G401.6 (cell line): ENCODE results near the gene KHK.

Experiments used
- FAIRE-seq: peaks from 2 replicates; lab custom pipeline; 2012; peaks lifted over from hg19 to GRCh38; lab: Jason Lieb, UNC

The KHK gene

DNA sequence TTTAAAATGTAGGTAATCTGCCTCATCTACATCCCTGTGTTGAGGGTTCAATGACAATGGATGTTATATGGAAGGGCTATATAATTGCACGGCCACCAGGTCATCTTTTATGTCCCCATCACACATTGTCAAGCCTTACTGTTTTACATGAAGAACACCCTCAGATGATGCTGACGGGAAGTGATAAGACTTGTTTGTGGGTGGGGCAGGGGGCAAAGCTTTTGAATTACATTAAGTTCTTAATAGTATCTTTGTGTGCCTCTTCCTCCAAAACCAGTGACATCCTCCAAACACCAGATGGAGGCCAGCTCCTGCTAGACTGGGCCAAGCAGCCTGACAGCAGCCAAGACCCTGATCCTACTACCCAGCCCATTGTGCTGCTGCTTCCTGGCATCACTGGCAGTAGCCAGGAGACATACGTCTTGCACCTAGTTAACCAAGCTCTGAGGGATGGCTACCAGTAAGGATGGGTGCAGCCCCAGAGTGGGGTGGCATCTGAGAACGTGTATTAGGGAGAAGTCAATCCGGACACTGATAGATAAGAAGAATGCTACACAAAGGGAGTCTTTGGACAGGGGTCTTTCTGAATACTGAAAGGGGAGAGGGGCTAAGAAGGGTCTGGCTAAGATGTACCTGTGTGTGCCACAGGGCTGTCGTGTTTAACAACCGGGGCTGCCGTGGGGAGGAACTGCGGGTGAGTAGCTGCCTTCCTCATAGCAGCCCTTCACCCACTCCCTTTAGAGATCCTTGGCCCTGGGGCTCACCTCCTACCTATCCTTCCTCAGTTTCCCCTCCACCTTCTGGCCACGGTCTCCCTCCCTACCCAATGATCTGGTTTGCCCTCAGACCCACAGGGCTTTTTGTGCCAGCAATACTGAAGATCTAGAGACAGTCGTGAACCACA, 42.3 kb downstream of the KHK start:
- no peak for FAIRE-seq

DNA sequence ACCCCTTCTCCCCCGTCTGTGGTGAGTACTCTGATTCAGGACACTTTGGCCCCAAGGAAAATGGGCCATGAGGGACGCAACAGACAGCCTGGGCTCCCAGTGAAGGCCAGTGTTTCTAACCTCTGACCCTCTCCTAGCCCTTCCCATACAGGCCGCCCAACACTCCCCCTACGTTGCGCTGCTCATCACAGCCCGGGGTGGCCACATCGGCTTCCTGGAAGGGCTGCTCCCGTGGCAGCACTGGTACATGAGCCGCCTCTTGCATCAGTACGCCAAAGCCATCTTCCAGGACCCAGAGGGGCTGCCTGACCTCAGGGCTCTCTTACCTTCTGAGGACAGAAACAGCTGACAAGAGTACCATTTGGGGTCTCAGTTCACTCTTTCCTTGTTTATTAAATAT, 43.8 kb downstream of the KHK start:
- FAIRE-seq = no peak

DNA sequence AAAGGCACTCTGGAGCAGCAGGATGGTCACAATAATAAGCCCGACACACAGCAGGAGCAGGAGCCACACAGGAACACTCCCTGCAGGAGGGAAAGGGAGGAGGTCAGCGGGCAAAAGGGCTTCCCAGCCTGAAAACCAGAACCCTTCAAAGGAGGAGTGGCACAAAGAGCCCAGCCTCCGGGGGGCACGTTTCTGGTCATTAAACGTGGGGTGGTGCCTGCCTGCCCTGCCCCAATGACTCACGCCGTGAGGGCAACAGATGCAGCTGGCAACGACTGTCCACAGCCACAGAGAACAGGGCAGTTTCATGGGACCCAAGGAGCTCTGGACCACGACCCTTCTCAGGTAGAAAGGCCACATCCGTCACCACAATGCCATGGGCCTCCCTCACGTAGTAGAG, 44.9 kb downstream of the KHK start:
- FAIRE-seq = no peak

DNA sequence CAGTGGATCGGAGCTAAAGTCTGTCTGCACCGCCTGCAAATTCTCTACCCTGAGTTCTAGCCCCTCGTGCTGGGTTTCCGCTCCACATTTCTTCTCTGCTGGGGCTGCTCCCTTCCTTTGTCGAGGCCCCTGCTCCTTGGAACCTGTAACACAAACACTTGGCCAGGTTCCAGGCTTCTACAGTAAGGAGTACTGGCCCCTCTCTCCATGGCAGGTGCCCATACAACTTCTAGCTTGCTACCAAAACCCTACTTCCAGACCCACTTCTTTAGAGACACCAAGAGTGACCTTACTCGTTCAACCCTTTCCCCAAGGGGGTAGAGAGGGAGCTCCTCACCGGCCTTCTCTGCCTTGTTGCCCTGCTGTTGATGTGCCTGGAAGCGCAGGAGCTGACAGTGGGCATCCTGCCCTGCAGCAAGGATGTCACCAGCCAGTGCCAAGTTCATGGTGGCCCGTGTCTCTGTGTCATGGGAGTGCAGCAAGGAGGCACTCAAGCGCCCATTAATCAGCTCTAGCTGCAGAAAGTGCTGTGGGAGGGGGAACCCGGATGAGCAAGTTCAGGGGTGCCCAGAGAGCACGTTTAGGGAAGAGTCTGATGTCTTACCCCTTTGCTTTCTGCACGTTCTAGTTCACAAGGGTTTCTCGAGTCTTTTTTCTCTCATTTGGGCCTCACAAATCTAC, 46.8 kb downstream of the KHK start:
- FAIRE-seq = no peak

DNA sequence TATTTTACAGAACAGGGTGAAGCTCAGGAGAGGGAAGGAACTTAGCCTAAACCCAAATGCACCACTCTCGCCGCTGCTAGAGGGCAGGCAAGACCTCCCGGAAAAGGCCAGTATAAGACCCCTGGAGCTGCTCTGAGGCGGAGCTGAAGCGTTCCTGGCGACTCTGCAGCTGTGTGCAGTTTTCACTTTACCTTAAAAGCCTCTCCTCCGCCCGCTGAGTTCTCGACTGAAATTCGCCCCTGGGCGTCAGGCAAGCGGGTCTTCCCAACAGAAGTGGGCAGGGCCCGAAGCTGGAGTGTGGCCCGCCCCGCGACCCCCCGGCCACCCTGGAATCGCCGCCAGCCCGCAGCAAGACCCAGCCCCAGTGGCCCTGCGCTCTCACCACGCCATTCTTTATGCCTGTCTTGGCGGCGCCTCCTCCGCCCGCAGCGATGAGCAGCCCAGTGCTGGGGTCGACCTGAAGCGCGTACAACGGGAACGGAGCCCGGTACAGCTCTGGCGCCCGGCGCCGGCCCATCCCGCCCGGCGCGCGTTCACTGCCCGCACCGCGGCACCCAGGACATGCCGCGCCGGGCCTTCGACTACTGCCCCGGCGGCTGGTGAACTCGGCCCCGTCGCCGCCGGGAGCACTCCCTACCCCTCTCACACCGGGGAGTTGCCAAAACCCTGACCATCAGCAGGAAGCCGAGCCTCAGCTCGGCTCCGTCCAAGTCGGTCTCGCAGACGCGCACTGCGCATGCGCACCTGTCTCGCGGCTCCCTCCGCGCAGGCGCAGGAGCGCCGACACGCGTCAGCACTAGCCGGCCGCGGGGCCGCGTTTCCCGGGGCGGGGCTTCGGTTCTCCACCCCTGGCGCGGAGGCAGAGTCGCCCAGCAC, 47.6 kb downstream of the KHK start, which contains the start of gene PREB:
PREB (minus strand) TSS at position 732 of the 876 bp plus-strand sequence; CDS start at position 517, 215 bp downstream.
- no peak for FAIRE-seq

DNA sequence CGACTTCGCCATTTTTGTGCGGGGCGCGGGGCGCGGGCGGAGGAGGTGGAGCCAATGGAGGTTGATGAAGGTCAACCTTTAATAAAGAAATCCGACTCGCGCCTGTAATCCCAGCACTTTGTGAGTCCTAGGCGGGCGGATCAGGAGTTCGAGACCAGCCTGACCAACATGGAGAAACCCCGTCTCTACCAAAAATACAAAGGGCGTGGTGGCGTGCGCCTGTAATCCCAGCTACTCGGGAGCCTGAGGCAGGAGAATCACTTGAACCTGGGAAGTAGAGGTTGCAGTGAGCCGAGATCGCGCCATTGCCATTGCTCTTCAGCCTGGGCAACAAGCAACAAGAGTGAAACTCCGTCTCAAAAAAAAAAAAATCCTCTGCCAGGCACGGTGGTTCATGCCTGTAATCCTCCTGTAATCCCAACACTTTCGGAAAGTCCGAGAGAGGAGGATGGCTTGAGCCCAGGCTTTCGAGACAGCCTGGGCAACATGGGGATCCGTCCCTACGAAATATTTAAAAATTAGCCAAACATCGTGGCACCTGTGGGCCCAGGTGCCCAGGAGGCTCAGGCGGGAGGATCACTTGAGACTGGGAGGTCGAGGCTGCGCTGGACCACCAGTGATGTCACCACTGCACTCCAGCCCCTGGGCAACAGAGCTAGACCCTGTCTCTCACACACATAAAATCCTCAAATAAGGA, 48.4 kb downstream of the KHK start:
- FAIRE-seq = peak; percentile 63

- FAIRE-seq = no peak
Observed at GRCh38 chr2:27135478-27135955, 48.9 kb downstream of the KHK start.

- FAIRE-seq = no peak
Observed at GRCh38 chr2:27136751-27137150, 50.2 kb downstream of the KHK start.

- FAIRE-seq = no peak
Observed at GRCh38 chr2:27137322-27137935, 50.9 kb downstream of the KHK start.

GRCh38 chr2:27138111-27138510, 51.5 kb downstream of the KHK start:
- FAIRE-seq = no peak

GRCh38 chr2:27139310-27139709, 52.7 kb downstream of the KHK start, which contains the start of gene PRR30:
TSS of gene PRR30 (minus strand) at chr2:27139410. CDS start at chr2:27138329, 1,081 bp downstream.
- FAIRE-seq = no peak

- no peak for FAIRE-seq
Observed at GRCh38 chr2:27143285-27143684, 56.7 kb downstream of the KHK start.

- no peak for FAIRE-seq
Observed at GRCh38 chr2:27145682-27146081, 59.1 kb downstream of the KHK start.

GRCh38 chr2:27147935-27148334, 61.4 kb downstream of the KHK start:
- FAIRE-seq = no peak

- FAIRE-seq = no peak
Observed at GRCh38 chr2:27148801-27149439, 62.3 kb downstream of the KHK start, which contains the start of gene TCF23. TSS of gene TCF23 (plus strand) at chr2:27149004. CDS start at chr2:27149134, 130 bp downstream.

- FAIRE-seq = no peak
Observed at GRCh38 chr2:27149570-27150405, 63.2 kb downstream of the KHK start.
